Lung (tissue), 16 donors: ENCODE data around the gene SLF2. TPM values are rescaled to one million over a fixed set of nuclear protein-coding genes. Genes with fewer than 3 reads are reported as not detected.

Experiments used
- ATAC-seq: fragments of 200-7000 bp; cut with Tn5 transposase; one replicate; pipeline ENCODE4 v1.9.1; 2020; ENCODE audit warnings: moderate number of reproducible peaks; ENCODE audit not compliant: insufficient read depth, low FRiP score
- DNase-seq, 3 donors: peaks; one replicate each; pipeline ENCODE4 v3.0.0-alpha.2; 2013 to 2017
- H3K27ac ChIP-seq, 2 donors: one replicate each; pipeline ENCODE4 v1.5.1; 2013; ENCODE audit warnings: mild to moderate bottlenecking in 2 of 2, moderate library complexity in 2 of 2, control low read depth in 1 of 2, inconsistent platforms in 1 of 2, low read depth in 1 of 2, low read length in 1 of 2
- H3K27me3 ChIP-seq, 3 donors: one replicate each; pipeline ENCODE4 v1.5.1; 2013; ENCODE audit warnings: low read length in 2 of 3; ENCODE audit not compliant: control insufficient read depth in 3 of 3, insufficient read depth in 3 of 3
- H3K36me3 ChIP-seq, 4 donors: one replicate each; pipeline ENCODE4 v1.5.1; 2013; ENCODE audit warnings: low read length in 4 of 4, mild to moderate bottlenecking in 1 of 4, moderate library complexity in 1 of 4; ENCODE audit not compliant: control insufficient read depth in 4 of 4, insufficient read depth in 4 of 4
- H3K4me1 ChIP-seq, 5 donors: one replicate each; pipeline ENCODE4 v1.5.1; 2013; ENCODE audit warnings: low read length in 5 of 5, mild to moderate bottlenecking in 2 of 5, moderate library complexity in 1 of 5; ENCODE audit not compliant: control insufficient read depth in 5 of 5, insufficient read depth in 5 of 5
- H3K4me3 ChIP-seq: one replicate; pipeline ENCODE4 v1.5.1; 2013; ENCODE audit warnings: mild to moderate bottlenecking, control low read depth, moderate library complexity
- H3K9ac ChIP-seq, 2 donors: one replicate each; pipeline ENCODE4 v1.5.1; 2013; ENCODE audit warnings: low read length in 2 of 2, control low read depth in 1 of 2; ENCODE audit not compliant: insufficient read depth in 1 of 2
- H3K9me3 ChIP-seq, 4 donors: one replicate each; pipeline ENCODE4 v1.5.1; 2013; ENCODE audit warnings: low read length in 3 of 4, mild to moderate bottlenecking in 1 of 4, moderate library complexity in 1 of 4; ENCODE audit not compliant: control insufficient read depth in 4 of 4, insufficient read depth in 3 of 4
- WGBS, 2 donors: extraction: QIAGEN DNeasy Blood & Tissue Kit; methylation state at CpG; one replicate each; pipeline ENCODE4 v1.1.7; 2013; 5-methylcytosine and 5-hydroxymethylcytosine counted together
- long read RNA-seq, 5 donors: transcript quantifications; one replicate each; lab custom pipeline, GENCODE V29; 2026
- polyA plus RNA-seq, 2 donors: library from polyadenylated mRNA; stranded (reverse); fragments of 200-250 nt; gene quantifications; one replicate each; pipeline ENCODE4 v1.2.1, GENCODE V29; 2013
- total RNA-seq, 2 donors: library from RNA; depleted of rRNA in 1 of 2; stranded (reverse); fragments of >200 nt in 1 of 2; gene quantifications; one replicate each; pipeline ENCODE4 v1.2.1, GENCODE V29; 2014 to 2021
- TF ChIP-seq, protein P1 (sequence below): IDR thresholded peaks from 2 replicates; pipeline ENCODE4 v1.5.1; 2012; ENCODE audit warnings: mild to moderate bottlenecking; ENCODE audit errors: control extremely low read depth, extremely low read depth
- donor health status: control.
- donor health status: control.
- donor health status: Bipolar disorder and iron deficiency.
- donor health status: healthy.
- donor health status: DM: yes; HTN: yes; CAD: no.

SLF2 gene, protein sequence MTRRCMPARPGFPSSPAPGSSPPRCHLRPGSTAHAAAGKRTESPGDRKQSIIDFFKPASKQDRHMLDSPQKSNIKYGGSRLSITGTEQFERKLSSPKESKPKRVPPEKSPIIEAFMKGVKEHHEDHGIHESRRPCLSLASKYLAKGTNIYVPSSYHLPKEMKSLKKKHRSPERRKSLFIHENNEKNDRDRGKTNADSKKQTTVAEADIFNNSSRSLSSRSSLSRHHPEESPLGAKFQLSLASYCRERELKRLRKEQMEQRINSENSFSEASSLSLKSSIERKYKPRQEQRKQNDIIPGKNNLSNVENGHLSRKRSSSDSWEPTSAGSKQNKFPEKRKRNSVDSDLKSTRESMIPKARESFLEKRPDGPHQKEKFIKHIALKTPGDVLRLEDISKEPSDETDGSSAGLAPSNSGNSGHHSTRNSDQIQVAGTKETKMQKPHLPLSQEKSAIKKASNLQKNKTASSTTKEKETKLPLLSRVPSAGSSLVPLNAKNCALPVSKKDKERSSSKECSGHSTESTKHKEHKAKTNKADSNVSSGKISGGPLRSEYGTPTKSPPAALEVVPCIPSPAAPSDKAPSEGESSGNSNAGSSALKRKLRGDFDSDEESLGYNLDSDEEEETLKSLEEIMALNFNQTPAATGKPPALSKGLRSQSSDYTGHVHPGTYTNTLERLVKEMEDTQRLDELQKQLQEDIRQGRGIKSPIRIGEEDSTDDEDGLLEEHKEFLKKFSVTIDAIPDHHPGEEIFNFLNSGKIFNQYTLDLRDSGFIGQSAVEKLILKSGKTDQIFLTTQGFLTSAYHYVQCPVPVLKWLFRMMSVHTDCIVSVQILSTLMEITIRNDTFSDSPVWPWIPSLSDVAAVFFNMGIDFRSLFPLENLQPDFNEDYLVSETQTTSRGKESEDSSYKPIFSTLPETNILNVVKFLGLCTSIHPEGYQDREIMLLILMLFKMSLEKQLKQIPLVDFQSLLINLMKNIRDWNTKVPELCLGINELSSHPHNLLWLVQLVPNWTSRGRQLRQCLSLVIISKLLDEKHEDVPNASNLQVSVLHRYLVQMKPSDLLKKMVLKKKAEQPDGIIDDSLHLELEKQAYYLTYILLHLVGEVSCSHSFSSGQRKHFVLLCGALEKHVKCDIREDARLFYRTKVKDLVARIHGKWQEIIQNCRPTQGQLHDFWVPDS
- 10 to 100 TPM; 30.1 to 60.0 TPM for total RNA-seq
- 10 to 100 TPM in 1 of 2 donors, 1 to 10 TPM in 1; 7.1 to 13.5 TPM for polyA plus RNA-seq
- long read RNA-seq, donor 1, transcript SLF2-205 (1 exons, 891 nt): major isoform, 9 of 9 reads
- long read RNA-seq, donor 1, partial matches to known transcripts: 0 of 9 reads
- long read RNA-seq, donor 1, other reads (novel, unspliced or antisense): 0 of 9 reads
- long read RNA-seq, donor 2, partial matches to known transcripts: 5 of 7 reads
- long read RNA-seq, donor 2, other reads (novel, unspliced or antisense): 0 of 7 reads
- long read RNA-seq, donor 3, transcript SLF2-205 (1 exons, 891 nt): major isoform, 5 of 5 reads
- long read RNA-seq, donor 3, partial matches to known transcripts: 0 of 5 reads
- long read RNA-seq, donor 3, other reads (novel, unspliced or antisense): 0 of 5 reads
- long read RNA-seq, donor 4, partial matches to known transcripts: 8 of 10 reads
- long read RNA-seq, donor 4, other reads (novel, unspliced or antisense): 0 of 10 reads
- long read RNA-seq, donor 5, transcript SLF2-205 (1 exons, 891 nt): major isoform, 15 of 25 reads
- long read RNA-seq, donor 5, partial matches to known transcripts: 10 of 25 reads
- long read RNA-seq, donor 5, other reads (novel, unspliced or antisense): 0 of 25 reads

DNA sequence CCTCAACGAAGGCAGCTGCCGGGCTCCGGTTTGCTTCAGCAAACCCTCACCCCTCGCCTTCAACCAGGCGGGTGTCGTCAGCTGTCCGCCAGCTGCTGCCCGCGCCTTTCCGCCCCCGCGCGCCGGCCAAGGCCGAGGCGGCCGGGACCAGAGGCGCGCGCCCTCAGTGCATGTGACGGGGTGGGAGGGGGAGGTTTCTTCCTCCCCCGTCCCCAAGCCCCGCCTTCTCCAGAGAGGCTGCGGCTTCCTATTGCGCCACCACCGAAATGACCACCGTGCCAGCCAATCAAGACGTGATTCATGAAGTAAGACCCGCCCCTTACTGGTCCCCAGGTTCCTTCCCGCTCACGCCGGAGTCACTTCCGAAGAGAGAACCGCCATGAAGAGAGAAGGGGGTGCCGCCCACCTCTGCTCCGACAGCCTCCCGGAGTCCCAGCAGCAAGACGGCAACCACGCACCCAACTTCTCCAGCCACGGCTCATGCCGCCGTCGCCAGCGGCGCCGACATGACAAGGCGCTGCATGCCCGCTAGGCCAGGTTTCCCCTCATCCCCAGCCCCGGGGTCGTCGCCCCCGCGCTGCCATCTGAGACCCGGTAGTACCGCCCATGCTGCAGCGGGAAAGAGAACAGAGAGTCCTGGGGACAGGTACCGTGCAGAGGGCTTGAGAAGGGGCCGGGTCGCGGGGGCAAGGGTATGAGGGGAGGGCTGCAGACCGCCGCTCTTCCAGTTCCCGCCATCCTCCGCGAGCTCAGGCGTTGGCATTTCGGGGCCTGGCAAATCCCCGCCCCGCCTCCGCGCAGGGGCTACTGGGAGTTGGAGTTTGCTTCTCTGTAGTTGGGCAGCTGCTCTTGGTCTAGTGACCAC, at the start of gene SLF2:
TSS of gene SLF2 (plus strand) at position 359 of the 865 bp plus-strand sequence. CDS start at position 507, 148 bp downstream.
- peaks cover 1 to 46% (median 13%) of the 10 kb centered on the region in 5 donors for H3K4me1 ChIP-seq
- ATAC-seq: peak; percentile 94
- TF ChIP-seq, protein P1, sequence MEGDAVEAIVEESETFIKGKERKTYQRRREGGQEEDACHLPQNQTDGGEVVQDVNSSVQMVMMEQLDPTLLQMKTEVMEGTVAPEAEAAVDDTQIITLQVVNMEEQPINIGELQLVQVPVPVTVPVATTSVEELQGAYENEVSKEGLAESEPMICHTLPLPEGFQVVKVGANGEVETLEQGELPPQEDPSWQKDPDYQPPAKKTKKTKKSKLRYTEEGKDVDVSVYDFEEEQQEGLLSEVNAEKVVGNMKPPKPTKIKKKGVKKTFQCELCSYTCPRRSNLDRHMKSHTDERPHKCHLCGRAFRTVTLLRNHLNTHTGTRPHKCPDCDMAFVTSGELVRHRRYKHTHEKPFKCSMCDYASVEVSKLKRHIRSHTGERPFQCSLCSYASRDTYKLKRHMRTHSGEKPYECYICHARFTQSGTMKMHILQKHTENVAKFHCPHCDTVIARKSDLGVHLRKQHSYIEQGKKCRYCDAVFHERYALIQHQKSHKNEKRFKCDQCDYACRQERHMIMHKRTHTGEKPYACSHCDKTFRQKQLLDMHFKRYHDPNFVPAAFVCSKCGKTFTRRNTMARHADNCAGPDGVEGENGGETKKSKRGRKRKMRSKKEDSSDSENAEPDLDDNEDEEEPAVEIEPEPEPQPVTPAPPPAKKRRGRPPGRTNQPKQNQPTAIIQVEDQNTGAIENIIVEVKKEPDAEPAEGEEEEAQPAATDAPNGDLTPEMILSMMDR: no peak
- peak; percentile 99 to 100 (median 99) for DNase-seq
- H3K36me3 ChIP-seq: peaks cover 4 to 14% (median 10%) of the 10 kb centered on the region in 4 donors
- peak within 1 kb of the TSS; percentile 50 to 83 for H3K9ac ChIP-seq
- 0 to 1% methylated on average over 65 to 71 of the region's 71 CpGs for WGBS, 2 donors
- no peaks in the 10 kb centered on the region for H3K9me3 ChIP-seq
- no peaks in the 10 kb centered on the region for H3K27me3 ChIP-seq
- peak within 1 kb of the TSS; percentile 99 for H3K4me3 ChIP-seq
- peak within 1 kb of the TSS; percentile 93 to 95 for H3K27ac ChIP-seq

DNA sequence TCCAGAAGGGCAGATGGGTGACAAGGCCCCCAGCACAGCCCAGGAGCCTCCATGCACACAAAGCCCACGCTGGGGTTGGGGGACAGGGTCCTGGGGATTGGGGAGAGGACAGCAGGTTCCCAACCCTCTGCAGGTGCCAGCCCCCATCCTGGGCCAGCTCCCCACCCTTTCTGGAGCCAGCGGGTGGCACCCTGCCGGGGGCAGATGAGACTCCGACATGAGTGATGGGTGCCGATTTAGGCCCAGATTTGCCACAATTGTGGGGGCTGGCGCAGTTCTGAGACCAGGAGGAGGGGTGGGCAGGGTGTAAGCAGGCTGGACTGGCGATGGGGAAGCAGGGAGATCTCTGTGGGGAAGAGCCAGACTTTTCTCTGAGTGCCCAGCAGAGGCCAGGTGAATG, 49.3 kb upstream of the SLF2 start:
- Histone ChIP-seq H3K27me3 (peaks cover 0 to 40% (median 9%) of the 10 kb centered on the region in 3 donors), H3K9ac (no peak overlapping the region)
- ATAC-seq: no peak

More for the DNA sequence above, 49.3 kb upstream of the SLF2 start:
- TF ChIP-seq, protein P1: no peak
- peaks cover 0 to 21% (median 0%) of the 10 kb centered on the region in 5 donors for H3K4me1 ChIP-seq
- H3K9me3 ChIP-seq: peaks cover 0 to 4% (median 0%) of the 10 kb centered on the region in 4 donors
- WGBS, 2 donors: 87 to 96% methylated on average over 6 to 7 of the region's 7 CpGs
- no peak for DNase-seq
- H3K4me3 ChIP-seq: no peak overlapping the region
- no peaks in the 10 kb centered on the region for H3K36me3 ChIP-seq
- H3K27ac ChIP-seq: no peak overlapping the region
